HG03558 (cell line): ENCODE data around the gene BCDIN3D.

Source experiments
- ATAC-seq: cut with Tn5 transposase; IDR thresholded peaks from one replicate; pipeline ENCODE4 v1.9.1; 2021; ENCODE audit warnings: moderate number of reproducible peaks; ENCODE audit not compliant: unreplicated experiment; ENCODE audit errors: extremely low read depth

BCDIN3D gene

GRCh38 chr12:49824416-49824815 is 18.5 kb downstream of the BCDIN3D start:
- no peak for ATAC-seq

GRCh38 chr12:49823951-49824350 is 19.0 kb downstream of the BCDIN3D start:
- no peak for ATAC-seq

- ATAC-seq = no peak
Observed at GRCh38 chr12:49823350-49823749, 19.6 kb downstream of the BCDIN3D start.

GRCh38 chr12:49821373-49822287 is 21.3 kb downstream of the BCDIN3D start:
- no peak for ATAC-seq

DNA sequence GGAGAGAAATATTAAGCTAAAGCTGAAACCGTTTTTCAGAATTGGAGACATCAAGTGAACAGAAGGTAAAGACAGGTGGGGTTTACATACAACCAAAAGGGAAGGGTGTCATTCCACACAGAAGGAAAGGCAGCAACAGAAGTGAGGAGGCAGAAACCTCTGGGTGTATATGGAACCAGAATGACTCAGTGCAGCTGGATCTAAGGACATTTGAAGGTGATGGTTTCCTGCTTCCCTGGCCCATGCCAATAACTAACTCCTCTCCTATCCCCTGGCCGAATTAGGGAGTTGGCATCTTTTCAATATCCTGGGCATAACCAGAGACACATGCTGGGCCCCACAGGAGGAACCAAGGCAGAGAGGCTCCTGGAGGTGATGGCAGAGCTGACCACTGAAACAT is 23.1 kb downstream of the BCDIN3D start:
- ATAC-seq = no peak

- ATAC-seq = no peak
Observed at GRCh38 chr12:49818241-49818895, 24.5 kb downstream of the BCDIN3D start.

GRCh38 chr12:49813131-49813530 is 29.8 kb downstream of the BCDIN3D start:
- ATAC-seq = no peak

GRCh38 chr12:49811961-49812401 is 30.9 kb downstream of the BCDIN3D start:
- no peak for ATAC-seq

GRCh38 chr12:49811136-49811535 is 31.8 kb downstream of the BCDIN3D start:
- no peak for ATAC-seq

- ATAC-seq = no peak
Observed at GRCh38 chr12:49809906-49810389, 33.0 kb downstream of the BCDIN3D start.

DNA sequence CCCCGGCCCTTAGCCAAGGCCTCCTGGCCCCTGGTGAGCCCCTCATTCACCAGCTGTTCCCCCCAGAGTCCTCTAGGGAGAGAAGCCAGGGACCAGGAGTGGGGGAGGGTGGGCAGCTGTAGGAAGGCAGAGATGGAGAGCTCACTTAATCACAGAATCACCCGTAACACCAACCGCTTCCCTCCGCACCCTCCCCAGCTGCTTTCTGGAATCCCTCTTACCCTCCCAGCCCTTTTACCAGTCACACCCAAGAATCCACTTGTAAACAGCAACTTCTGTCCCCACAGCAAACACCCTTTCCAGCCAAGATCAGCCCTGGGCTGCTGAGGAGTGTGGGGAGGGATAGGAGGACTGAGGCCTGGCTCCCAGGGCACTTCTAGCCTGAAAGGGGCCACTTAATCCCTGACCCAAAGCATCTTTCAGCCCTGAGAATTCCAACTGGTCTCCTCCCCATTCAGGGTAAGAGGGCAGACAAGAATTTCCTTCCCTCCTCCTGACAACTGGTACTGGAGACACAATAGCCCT is 33.5 kb downstream of the BCDIN3D start:
- no peak for ATAC-seq

DNA sequence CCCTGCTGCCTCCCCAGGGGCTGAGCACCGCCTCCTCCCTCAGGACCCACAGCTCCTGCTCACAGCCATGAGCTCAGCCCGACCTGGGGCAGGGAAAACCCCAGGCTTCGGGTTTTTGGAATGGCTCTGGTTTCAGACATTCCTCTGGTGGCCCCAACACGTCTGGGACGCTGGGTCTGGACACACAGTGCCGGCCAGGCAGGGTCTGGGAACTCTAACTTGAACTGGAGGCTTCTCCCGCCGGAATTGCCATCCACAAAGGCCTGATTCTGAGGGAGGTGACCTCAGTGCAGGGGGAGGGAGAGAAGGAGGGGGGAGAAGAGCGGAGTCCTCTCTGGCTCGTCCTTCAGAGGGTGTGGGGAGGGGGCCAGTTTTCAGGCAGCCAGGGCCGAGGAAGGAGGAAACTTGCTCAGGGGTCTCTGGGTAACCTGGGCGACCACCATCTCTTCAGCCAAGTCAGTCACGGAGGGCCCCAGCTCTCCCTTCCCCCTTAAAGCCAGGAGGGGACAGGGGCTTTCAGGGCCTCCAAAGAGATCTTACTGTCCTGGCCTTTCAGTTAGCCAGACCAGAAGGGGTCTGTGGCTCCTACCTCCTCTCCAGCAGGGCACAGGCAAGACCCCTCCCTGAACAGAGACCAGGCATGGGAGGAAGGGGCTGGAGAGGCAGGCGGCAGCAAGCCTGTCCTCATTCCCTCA is 34.1 kb downstream of the BCDIN3D start:
- ATAC-seq = no peak

- no peak for ATAC-seq
Observed at GRCh38 chr12:49807991-49808580, 34.8 kb downstream of the BCDIN3D start.

DNA sequence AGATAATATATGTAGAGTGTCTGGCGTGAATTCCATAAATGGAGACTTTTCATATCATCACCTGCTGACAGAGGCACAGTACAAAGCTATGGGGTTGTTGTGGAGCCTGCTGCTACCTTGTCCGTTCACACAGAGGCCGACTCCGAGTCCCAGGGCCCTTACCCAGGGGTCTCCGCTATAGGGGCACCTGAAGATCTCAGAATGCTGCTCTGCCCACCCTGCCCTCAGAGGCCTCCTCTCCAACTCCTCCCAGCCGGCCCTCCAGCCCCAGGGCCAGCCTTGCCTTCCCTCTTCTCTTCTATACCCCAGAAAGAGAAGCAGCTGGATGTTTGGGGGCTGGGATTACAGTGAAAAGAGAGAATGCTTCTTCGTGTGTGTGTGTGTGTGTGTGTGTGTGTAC is 36.0 kb downstream of the BCDIN3D start:
- no peak for ATAC-seq

- no peak for ATAC-seq
Observed at GRCh38 chr12:49806321-49806813, 36.5 kb downstream of the BCDIN3D start.

DNA sequence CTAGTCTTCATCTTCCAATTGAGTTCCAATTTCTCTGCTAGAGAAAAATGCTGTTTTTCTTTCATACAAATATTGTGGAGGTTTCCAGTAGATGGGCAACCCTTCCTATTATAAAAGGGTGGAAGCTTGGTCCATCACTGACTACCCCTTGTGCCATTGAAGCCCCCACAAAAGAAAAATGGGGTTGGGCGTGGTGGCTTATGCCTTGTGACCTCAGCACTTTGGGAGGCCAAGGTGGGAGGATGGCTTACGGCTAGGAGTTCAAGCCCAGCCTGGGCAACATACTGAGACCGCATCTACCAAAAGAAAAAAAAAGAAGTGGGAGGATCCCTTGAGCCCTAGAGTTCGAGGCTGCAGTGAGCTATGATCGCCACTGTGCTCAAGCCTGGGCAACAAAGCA is 37.5 kb downstream of the BCDIN3D start:
- ATAC-seq = no peak

DNA sequence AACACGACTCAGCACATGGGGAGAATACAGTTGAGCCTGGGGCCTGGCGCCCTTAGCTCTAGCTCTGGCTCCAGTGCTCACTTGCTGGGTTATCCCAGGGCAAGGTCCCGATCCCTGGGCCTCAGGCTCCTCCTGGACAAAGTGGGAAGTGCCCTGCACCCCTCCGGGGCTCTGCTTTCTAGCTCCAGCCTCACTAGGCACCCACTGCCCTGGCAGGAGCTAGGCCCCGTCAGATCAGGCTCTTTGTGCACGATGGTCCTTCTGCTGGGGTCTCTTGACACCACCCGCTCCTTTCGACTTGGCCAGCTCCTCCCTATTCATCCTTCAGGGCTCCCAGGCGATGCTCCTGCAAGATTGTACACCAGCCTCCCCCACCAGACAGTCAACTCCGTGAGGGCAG is 38.1 kb downstream of the BCDIN3D start:
- no peak for ATAC-seq

DNA sequence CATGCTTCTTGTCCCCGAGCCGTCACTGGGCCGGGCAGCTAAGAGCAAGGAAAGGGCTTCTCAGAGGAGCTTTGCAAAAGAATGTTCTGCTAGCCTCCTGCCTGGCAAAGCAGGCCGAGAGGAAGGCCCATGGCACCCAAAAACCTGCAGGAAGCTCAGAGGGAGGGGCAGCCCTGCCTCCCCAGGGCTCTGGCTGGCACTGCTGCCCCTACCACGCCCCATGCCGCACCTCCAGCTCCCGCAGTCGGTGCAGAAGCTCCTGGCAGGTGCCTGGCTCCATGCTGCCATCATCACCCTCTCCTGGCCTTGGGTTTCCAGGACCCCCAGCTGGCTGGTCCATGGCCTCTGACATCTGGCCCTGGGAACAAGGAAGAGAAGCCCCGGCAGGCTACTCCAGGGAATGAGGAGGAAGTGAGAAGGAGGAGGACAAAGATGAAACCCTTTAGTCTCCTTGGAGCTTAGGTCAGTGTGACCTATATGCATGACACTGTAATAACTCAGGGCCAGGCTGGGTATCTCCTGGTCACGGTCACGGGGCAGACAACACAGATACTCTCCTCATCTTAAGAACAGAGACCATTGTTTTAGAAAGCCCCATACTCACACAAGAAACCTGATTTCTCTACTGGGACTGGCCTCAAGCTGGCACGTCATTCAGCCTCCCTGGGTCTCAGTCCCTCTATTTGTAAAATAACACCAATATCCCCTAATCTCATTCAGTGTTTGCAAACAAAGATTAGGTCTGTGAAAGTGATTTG is 39.0 kb downstream of the BCDIN3D start:
- ATAC-seq = no peak
